H9 (cell line): ENCODE data around the gene CREB1. TPM values are rescaled to one million over a fixed set of nuclear protein-coding genes. Genes with fewer than 3 reads are reported as not detected.

Experiments used
- DNase-seq: peaks from one replicate; pipeline ENCODE4 v3.0.0-alpha.2; 2017
- H2AFZ ChIP-seq: one replicate; pipeline ENCODE4 v1.6.1; 2013; ENCODE audit warnings: mild to moderate bottlenecking, low read length, control low read depth, moderate library complexity
- H2AK5ac ChIP-seq: 2 replicates; pipeline ENCODE4 v1.6.1; 2013; ENCODE audit warnings: low read length, control low read depth, mixed read lengths; ENCODE audit not compliant: insufficient read length
- H2BK120ac ChIP-seq: one replicate; pipeline ENCODE4 v1.6.1; 2013; ENCODE audit warnings: low read depth, mild to moderate bottlenecking, low read length, control low read depth, inconsistent platforms; ENCODE audit not compliant: poor library complexity, severe bottlenecking
- H2BK12ac ChIP-seq: 2 replicates; pipeline ENCODE4 v1.6.1; 2013; ENCODE audit warnings: low read length, control low read depth, mixed read lengths, low read depth; ENCODE audit not compliant: insufficient read length
- H2BK15ac ChIP-seq: 2 replicates; pipeline ENCODE4 v1.6.1; 2013; ENCODE audit warnings: low read depth, low read length, control low read depth
- H2BK20ac ChIP-seq: one replicate; pipeline ENCODE4 v1.6.1; 2013; ENCODE audit warnings: low read depth, mild to moderate bottlenecking, low read length, control low read depth, inconsistent platforms; ENCODE audit not compliant: poor library complexity, severe bottlenecking
- H2BK5ac ChIP-seq: 2 replicates; pipeline ENCODE4 v1.6.1; 2013; ENCODE audit warnings: low read length, control low read depth, mixed read lengths; ENCODE audit not compliant: insufficient read length
- H3K14ac ChIP-seq: 2 replicates; pipeline ENCODE4 v1.6.1; 2013; ENCODE audit warnings: low read length, control low read depth; ENCODE audit not compliant: insufficient read depth
- H3K18ac ChIP-seq: 2 replicates; pipeline ENCODE4 v1.6.1; 2013; ENCODE audit warnings: low read depth, mild to moderate bottlenecking, mixed read lengths, low read length, control low read depth; ENCODE audit not compliant: insufficient read length
- H3K23ac ChIP-seq: 2 replicates; pipeline ENCODE4 v1.6.1; 2013; ENCODE audit warnings: low read length, control low read depth, mixed read lengths, low read depth; ENCODE audit not compliant: insufficient read length
- H3K23me2 ChIP-seq: 2 replicates; pipeline ENCODE4 v1.6.1; 2013; ENCODE audit warnings: low read depth, mild to moderate bottlenecking, mixed read lengths, low read length, control low read depth; ENCODE audit not compliant: insufficient read length, poor library complexity, severe bottlenecking
- H3K27ac ChIP-seq: 2 replicates; pipeline ENCODE4 v1.5.1; 2013; ENCODE audit warnings: low read length, control low read depth, mixed read lengths, low read depth; ENCODE audit not compliant: insufficient read length
- H3K27me3 ChIP-seq: 2 replicates; pipeline ENCODE4 v1.6.1; 2013; ENCODE audit warnings: low read length, control low read depth, inconsistent platforms; ENCODE audit not compliant: insufficient read depth
- H3K4ac ChIP-seq: 2 replicates; pipeline ENCODE4 v1.6.1; 2013; ENCODE audit warnings: low read depth, mild to moderate bottlenecking, control low read depth, inconsistent platforms, low read length, moderate library complexity
- H3K4me1 ChIP-seq: 2 replicates; pipeline ENCODE4 v1.6.1; 2013; ENCODE audit warnings: low read length, control low read depth, inconsistent platforms; ENCODE audit not compliant: insufficient read depth
- H3K4me2 ChIP-seq: 2 replicates; pipeline ENCODE4 v1.6.1; 2013; ENCODE audit warnings: low read length, control low read depth, mixed read lengths; ENCODE audit not compliant: insufficient read length, insufficient read depth
- H3K56ac ChIP-seq: 2 replicates; pipeline ENCODE4 v1.6.1; 2013; ENCODE audit warnings: low read depth, mild to moderate bottlenecking, mixed read lengths, low read length, control low read depth; ENCODE audit not compliant: insufficient read length
- H3K79me1 ChIP-seq: 2 replicates; pipeline ENCODE4 v1.6.1; 2013; ENCODE audit warnings: low read depth, mild to moderate bottlenecking, moderate library complexity, low read length, control low read depth, inconsistent platforms; ENCODE audit not compliant: insufficient read depth, poor library complexity, severe bottlenecking
- H3K79me2 ChIP-seq: 2 replicates; pipeline ENCODE4 v1.6.1; 2013; ENCODE audit warnings: low read length, control low read depth, inconsistent platforms; ENCODE audit not compliant: insufficient read depth
- H3K9ac ChIP-seq: 2 replicates; pipeline ENCODE4 v1.6.1; 2013; ENCODE audit warnings: low read length, control low read depth, mixed read lengths; ENCODE audit not compliant: insufficient read length; ENCODE audit errors: extremely low read depth
- H3K9me3 ChIP-seq: one replicate; pipeline ENCODE4 v1.6.1; 2013; ENCODE audit warnings: low read depth, low read length, inconsistent platforms; ENCODE audit not compliant: control insufficient read depth
- H3T11ph ChIP-seq: one replicate; pipeline ENCODE4 v1.6.1; 2013; ENCODE audit warnings: mild to moderate bottlenecking, low read length, control low read depth, inconsistent platforms
- H4K20me1 ChIP-seq: one replicate; pipeline ENCODE4 v1.6.1; 2013; ENCODE audit not compliant: control insufficient read depth, insufficient read length, insufficient read depth
- H4K5ac ChIP-seq: 2 replicates; pipeline ENCODE4 v1.6.1; 2013; ENCODE audit warnings: low read depth, mild to moderate bottlenecking, mixed read lengths, low read length, control low read depth; ENCODE audit not compliant: insufficient read length
- H4K8ac ChIP-seq: replicated peaks from 2 replicates; pipeline ENCODE4 v1.6.1; 2013; ENCODE audit warnings: low read length, control low read depth, mixed read lengths, low read depth; ENCODE audit not compliant: insufficient read length
- H4K91ac ChIP-seq: 2 replicates; pipeline ENCODE4 v1.6.1; 2013; ENCODE audit warnings: low read depth, mild to moderate bottlenecking, moderate library complexity, mixed read lengths, low read length, control low read depth; ENCODE audit not compliant: insufficient read length
- H3K27ac Mint-ChIP-seq, 3 experiments: 2 replicates in 2 of 3; 3 replicates in 1 of 3; pipeline ENCODE4 v1.8.0; 2020 to 2021; ENCODE audit warnings: mixed read lengths in 3 of 3, mild to moderate bottlenecking in 1 of 3, moderate library complexity in 1 of 3
- H3K27me3 Mint-ChIP-seq: 2 replicates; pipeline ENCODE4 v1.8.0; 2021; ENCODE audit warnings: low read depth, mild to moderate bottlenecking, moderate library complexity, mixed read lengths
- H3K36me3 Mint-ChIP-seq, 3 experiments: 2 replicates in 2 of 3; 3 replicates in 1 of 3; pipeline ENCODE4 v1.8.0; 2020 to 2021; ENCODE audit warnings: low read depth in 3 of 3, mixed read lengths in 3 of 3; ENCODE audit not compliant: insufficient read depth in 1 of 3
- H3K4me1 Mint-ChIP-seq, 2 experiments: 2 replicates each; pipeline ENCODE4 v1.8.0; 2020; ENCODE audit warnings: mixed read lengths in 2 of 2
- H3K4me3 Mint-ChIP-seq, 2 experiments: 2 replicates in 1 of 2; 3 replicates in 1 of 2; pipeline ENCODE4 v1.8.0; 2020 to 2021; ENCODE audit warnings: mild to moderate bottlenecking in 2 of 2, mixed read lengths in 2 of 2, moderate library complexity in 1 of 2
- H3K9me3 Mint-ChIP-seq, 2 experiments: 2 replicates in 1 of 2; 3 replicates in 1 of 2; pipeline ENCODE4 v1.8.0; 2020; ENCODE audit warnings: mild to moderate bottlenecking in 2 of 2, mixed read lengths in 2 of 2, moderate library complexity in 1 of 2
- WGBS: extraction: QIAGEN DNeasy Blood & Tissue Kit; methylation state at CpG from one replicate; pipeline ENCODE4 v1.1.7; 2013; ENCODE audit warnings: missing lambda C conversion rate, low lambda C conversion rate, mixed read lengths; ENCODE audit not compliant: insufficient read length; ENCODE audit errors: extremely low coverage; 5-methylcytosine and 5-hydroxymethylcytosine counted together
- total RNA-seq: library from RNA; stranded (reverse); gene quantifications from 2 replicates; pipeline ENCODE4 v1.2.1, GENCODE V29; 2021
- TF ChIP-seq, protein P1 (sequence below): fragments of 200-600 bp; sonication (generic); conservative IDR thresholded peaks from 3 replicates; pipeline ENCODE4 v1.8.0; 2021; ENCODE audit warnings: antibody characterized with exemption, mild to moderate bottlenecking

Gene CREB1
- total RNA-seq, 1 experiment from 2014 or later, result 103 TPM

DNA sequence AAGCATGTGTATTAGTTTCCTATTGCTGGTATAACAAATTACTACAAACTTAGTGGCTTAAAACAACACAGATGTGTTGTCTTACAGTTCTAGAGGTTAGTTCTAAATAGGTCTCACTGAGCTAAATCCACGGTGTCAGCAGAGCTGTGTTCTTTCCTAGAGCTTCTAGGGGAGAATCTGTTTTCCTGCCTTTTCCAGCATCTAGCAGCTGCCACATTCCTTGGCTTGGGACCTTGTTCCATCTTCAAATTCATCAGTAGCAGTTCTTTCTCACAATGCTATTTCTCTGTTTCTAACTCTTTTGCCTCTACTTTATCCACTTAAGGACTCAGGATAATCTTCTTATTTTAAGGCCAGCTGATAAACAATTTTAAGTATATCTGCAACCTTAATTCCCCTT is 32.2 kb upstream of the CREB1 start:
- DNase-seq, result no peak
- Mint-ChIP-seq H3K27ac (no peak overlapping the region), H3K36me3 (no peaks in the 10 kb centered on the region), H3K27me3 (no peaks in the 10 kb centered on the region), H3K4me3 (no peak overlapping the region), H3K4me1 (peaks cover 8 to 13% of the 10 kb centered on the region in 2 experiments), H3K9me3 (no peaks in the 10 kb centered on the region)
- no CpG with 5 or more reads among the region's 1 CpG for WGBS
- no peak overlapping the region for H3K23ac ChIP-seq
- no peak overlapping the region for H4K8ac ChIP-seq
- H2BK12ac ChIP-seq, result no peak overlapping the region
- H3K14ac ChIP-seq, result no peak overlapping the region
- no peak overlapping the region for H2BK20ac ChIP-seq
- H3K9me3 ChIP-seq, result no peaks in the 10 kb centered on the region
- H3K27me3 ChIP-seq, result no peaks in the 10 kb centered on the region
- H3K4me2 ChIP-seq, result no peak overlapping the region
- no peak overlapping the region for H4K91ac ChIP-seq
- H3K79me1 ChIP-seq, result no peaks in the 10 kb centered on the region
- no peaks in the 10 kb centered on the region for H4K20me1 ChIP-seq
- H3K4me1 ChIP-seq, result no peaks in the 10 kb centered on the region
- H2BK120ac ChIP-seq, result no peak overlapping the region
- H2BK5ac ChIP-seq, result no peak overlapping the region
- no peak overlapping the region for H3K27ac ChIP-seq
- no peak overlapping the region for H2BK15ac ChIP-seq
- TF ChIP-seq, protein P1, sequence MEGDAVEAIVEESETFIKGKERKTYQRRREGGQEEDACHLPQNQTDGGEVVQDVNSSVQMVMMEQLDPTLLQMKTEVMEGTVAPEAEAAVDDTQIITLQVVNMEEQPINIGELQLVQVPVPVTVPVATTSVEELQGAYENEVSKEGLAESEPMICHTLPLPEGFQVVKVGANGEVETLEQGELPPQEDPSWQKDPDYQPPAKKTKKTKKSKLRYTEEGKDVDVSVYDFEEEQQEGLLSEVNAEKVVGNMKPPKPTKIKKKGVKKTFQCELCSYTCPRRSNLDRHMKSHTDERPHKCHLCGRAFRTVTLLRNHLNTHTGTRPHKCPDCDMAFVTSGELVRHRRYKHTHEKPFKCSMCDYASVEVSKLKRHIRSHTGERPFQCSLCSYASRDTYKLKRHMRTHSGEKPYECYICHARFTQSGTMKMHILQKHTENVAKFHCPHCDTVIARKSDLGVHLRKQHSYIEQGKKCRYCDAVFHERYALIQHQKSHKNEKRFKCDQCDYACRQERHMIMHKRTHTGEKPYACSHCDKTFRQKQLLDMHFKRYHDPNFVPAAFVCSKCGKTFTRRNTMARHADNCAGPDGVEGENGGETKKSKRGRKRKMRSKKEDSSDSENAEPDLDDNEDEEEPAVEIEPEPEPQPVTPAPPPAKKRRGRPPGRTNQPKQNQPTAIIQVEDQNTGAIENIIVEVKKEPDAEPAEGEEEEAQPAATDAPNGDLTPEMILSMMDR, result no peak
- no peak overlapping the region for H3K4ac ChIP-seq
- H3T11ph ChIP-seq, result no peak overlapping the region
- no peaks in the 10 kb centered on the region for H3K23me2 ChIP-seq
- no peak overlapping the region for H3K56ac ChIP-seq
- H2AK5ac ChIP-seq, result no peak overlapping the region
- H2AFZ ChIP-seq, result no peak overlapping the region
- H3K18ac ChIP-seq, result no peak overlapping the region
- no peak overlapping the region for H3K9ac ChIP-seq
- no peaks in the 10 kb centered on the region for H3K79me2 ChIP-seq
- H4K5ac ChIP-seq, result no peak overlapping the region
